Activated CD4-positive, alpha-beta T cell treated with anti-CD3 and anti-CD28 coated beads, Interleukin-2, amount 10 ng/mL, durations not matched to agents 7 days and 5 days (primary cell): ENCODE data around the gene XPO4. TPM values are rescaled to one million over a fixed set of nuclear protein-coding genes. Genes with fewer than 3 reads are reported as not detected.

Experiments
- CTCF ChIA-PET: fragments of 350-600 bp; sonication (Branson Sonifier 250); formaldehyde crosslinking; loops from one replicate; lab custom pipeline; 2021; ENCODE audit warnings: antibody characterized with exemption; lab: Charles Lee
- POLR2A ChIA-PET: fragments of 350-600 bp; sonication (Branson Sonifier 250); formaldehyde crosslinking; loops from one replicate; lab custom pipeline; 2021; ENCODE audit warnings: antibody characterized with exemption; lab: Charles Lee
- DNase-seq: peaks from one replicate; pipeline ENCODE4 v3.0.0-alpha.2; 2020
- H3K27ac Mint-ChIP-seq: one replicate; pipeline ENCODE4 v1.8.0; 2021; ENCODE audit warnings: mild to moderate bottlenecking, moderate library complexity, mixed read lengths
- H3K27me3 Mint-ChIP-seq: one replicate; pipeline ENCODE4 v1.8.0; 2021; ENCODE audit warnings: mixed read lengths
- H3K36me3 Mint-ChIP-seq: one replicate; pipeline ENCODE4 v1.8.0; 2021; ENCODE audit warnings: low read depth, mixed read lengths
- H3K4me1 Mint-ChIP-seq: one replicate; pipeline ENCODE4 v1.8.0; 2021; ENCODE audit warnings: mixed read lengths
- H3K4me3 Mint-ChIP-seq: one replicate; pipeline ENCODE4 v1.8.0; 2021; ENCODE audit warnings: mild to moderate bottlenecking, moderate library complexity, mixed read lengths
- H3K9me3 Mint-ChIP-seq: one replicate; pipeline ENCODE4 v1.8.0; 2021; ENCODE audit warnings: mixed read lengths
- total RNA-seq, 2 experiments: library from RNA; stranded (reverse); gene quantifications; one replicate each; pipeline ENCODE4 v1.2.3, GENCODE V29; 2021

Gene XPO4
- total RNA-seq, 2 experiments from 2014 or later: 18.9 to 19.0 TPM

- ChIA-PET CTCF (no interaction called here), POLR2A (no interaction called here)
- no peak overlapping the region for H3K4me3 Mint-ChIP-seq
- no peaks in the 10 kb centered on the region for H3K9me3 Mint-ChIP-seq
- DNase-seq: no peak
- peak overlapping the region; percentile 33 for H3K27ac Mint-ChIP-seq
- H3K4me1 Mint-ChIP-seq: peaks cover 11% of the 10 kb centered on the region
- peaks cover 35% of the 10 kb centered on the region for H3K36me3 Mint-ChIP-seq
- H3K27me3 Mint-ChIP-seq: no peaks in the 10 kb centered on the region
Observed at GRCh38 chr13:20798027-20798426, 104.5 kb downstream of the XPO4 start.

GRCh38 chr13:20796791-20797508 is 105.6 kb downstream of the XPO4 start:
- no peak overlapping the region for H3K27ac Mint-ChIP-seq
- ChIA-PET CTCF (no interaction called here), POLR2A (no interaction called here)

GRCh38 chr13:20789665-20790064 is 112.9 kb downstream of the XPO4 start:
- H3K27me3 Mint-ChIP-seq: no peaks in the 10 kb centered on the region
- peaks cover 5% of the 10 kb centered on the region for H3K4me1 Mint-ChIP-seq
- ChIA-PET POLR2A (no interaction called here), CTCF (no interaction called here)
- no peak for DNase-seq
- peaks cover 29% of the 10 kb centered on the region for H3K36me3 Mint-ChIP-seq
- no peaks in the 10 kb centered on the region for H3K9me3 Mint-ChIP-seq
- H3K4me3 Mint-ChIP-seq: no peak overlapping the region
- no peak overlapping the region for H3K27ac Mint-ChIP-seq

More at GRCh38 chr13:20796791-20797508, 105.6 kb downstream of the XPO4 start:
- H3K36me3 Mint-ChIP-seq: peaks cover 35% of the 10 kb centered on the region
- H3K27me3 Mint-ChIP-seq: no peaks in the 10 kb centered on the region
- no peak overlapping the region for H3K4me3 Mint-ChIP-seq
- DNase-seq: no peak
- H3K9me3 Mint-ChIP-seq: no peaks in the 10 kb centered on the region
- H3K4me1 Mint-ChIP-seq: peaks cover 11% of the 10 kb centered on the region

GRCh38 chr13:20788312-20788711 is 114.2 kb downstream of the XPO4 start:
- peaks cover 5% of the 10 kb centered on the region for H3K4me1 Mint-ChIP-seq
- no peak overlapping the region for H3K27ac Mint-ChIP-seq
- no peaks in the 10 kb centered on the region for H3K9me3 Mint-ChIP-seq
- H3K36me3 Mint-ChIP-seq: peaks cover 31% of the 10 kb centered on the region
- no peak for DNase-seq
- no peaks in the 10 kb centered on the region for H3K27me3 Mint-ChIP-seq
- ChIA-PET CTCF (no interaction called here), POLR2A (no interaction called here)
- H3K4me3 Mint-ChIP-seq: no peak overlapping the region

- Mint-ChIP-seq H3K4me1 (peaks cover 16% of the 10 kb centered on the region), H3K27ac (no peak overlapping the region), H3K4me3 (no peak overlapping the region), H3K9me3 (no peaks in the 10 kb centered on the region), H3K36me3 (peaks cover 29% of the 10 kb centered on the region), H3K27me3 (no peaks in the 10 kb centered on the region)
- ChIA-PET POLR2A (no interaction called here), CTCF (interaction anchor here (0.7 kb wide), 2 partner anchors 13 to 66 kb away, joined by 3 read pairs; partner anchors contain the start of gene EEF1AKMT1)
- DNase-seq: no peak
Observed at GRCh38 chr13:20787180-20787579, 115.4 kb downstream of the XPO4 start.

GRCh38 chr13:20782116-20782708 is 120.3 kb downstream of the XPO4 start:
- peaks cover 25% of the 10 kb centered on the region for H3K36me3 Mint-ChIP-seq
- no peak overlapping the region for H3K27ac Mint-ChIP-seq
- no peak for DNase-seq
- no peaks in the 10 kb centered on the region for H3K9me3 Mint-ChIP-seq
- H3K4me3 Mint-ChIP-seq: no peak overlapping the region
- CTCF ChIA-PET: interaction anchor here (1.0 to 1.4 kb wide), 2 partner anchors 44 to 78 kb away, joined by 3 read pairs; partner anchors contain the start of gene IL17D
- no peaks in the 10 kb centered on the region for H3K27me3 Mint-ChIP-seq
- POLR2A ChIA-PET: no interaction called here
- H3K4me1 Mint-ChIP-seq: peaks cover 18% of the 10 kb centered on the region

- Mint-ChIP-seq H3K27ac (no peak overlapping the region), H3K27me3 (no peaks in the 10 kb centered on the region), H3K4me1 (peaks cover 22% of the 10 kb centered on the region), H3K36me3 (peaks cover 27% of the 10 kb centered on the region), H3K9me3 (no peaks in the 10 kb centered on the region), H3K4me3 (no peak overlapping the region)
- ChIA-PET POLR2A (no interaction called here), CTCF (no interaction called here)
- DNase-seq: no peak
Observed at GRCh38 chr13:20780317-20780716, 122.2 kb downstream of the XPO4 start.

- H3K27me3 Mint-ChIP-seq: no peaks in the 10 kb centered on the region
- H3K27ac Mint-ChIP-seq: no peak overlapping the region
- CTCF ChIA-PET: interaction anchor here (1.3 kb wide), 1 partner anchor 16 kb away, joined by 4 read pairs; no protein-coding TSS in a partner anchor
- no peak overlapping the region for H3K4me3 Mint-ChIP-seq
- peaks cover 28% of the 10 kb centered on the region for H3K4me1 Mint-ChIP-seq
- no peaks in the 10 kb centered on the region for H3K9me3 Mint-ChIP-seq
- H3K36me3 Mint-ChIP-seq: peaks cover 29% of the 10 kb centered on the region
- no peak for DNase-seq
- POLR2A ChIA-PET: no interaction called here
Observed at GRCh38 chr13:20779405-20779804, 123.1 kb downstream of the XPO4 start.

- peaks cover 35% of the 10 kb centered on the region for H3K4me1 Mint-ChIP-seq
- POLR2A ChIA-PET: no interaction called here
- no peak overlapping the region for H3K4me3 Mint-ChIP-seq
- peaks cover 25% of the 10 kb centered on the region for H3K36me3 Mint-ChIP-seq
- CTCF ChIA-PET: interaction anchor here (1.0 kb wide), 1 partner anchor 207 kb away, joined by 3 read pairs; no protein-coding TSS in a partner anchor
- H3K27ac Mint-ChIP-seq: no peak overlapping the region
- no peak for DNase-seq
- H3K27me3 Mint-ChIP-seq: no peaks in the 10 kb centered on the region
- H3K9me3 Mint-ChIP-seq: no peaks in the 10 kb centered on the region
Observed at GRCh38 chr13:20778311-20778710, 124.2 kb downstream of the XPO4 start.

- Mint-ChIP-seq H3K27me3 (no peaks in the 10 kb centered on the region), H3K4me1 (peaks cover 29% of the 10 kb centered on the region), H3K9me3 (no peaks in the 10 kb centered on the region), H3K4me3 (no peak overlapping the region), H3K27ac (no peak overlapping the region), H3K36me3 (peaks cover 24% of the 10 kb centered on the region)
- POLR2A ChIA-PET: no interaction called here
- CTCF ChIA-PET: no interaction called here
- DNase-seq: no peak
Observed at GRCh38 chr13:20776751-20777150, 125.8 kb downstream of the XPO4 start.

GRCh38 chr13:20775961-20776360 is 126.6 kb downstream of the XPO4 start:
- CTCF ChIA-PET: no interaction called here
- POLR2A ChIA-PET: no interaction called here
- Mint-ChIP-seq H3K9me3 (peaks cover 3% of the 10 kb centered on the region), H3K4me1 (peaks cover 31% of the 10 kb centered on the region), H3K27ac (no peak overlapping the region), H3K27me3 (no peaks in the 10 kb centered on the region), H3K36me3 (peaks cover 25% of the 10 kb centered on the region), H3K4me3 (no peak overlapping the region)
- DNase-seq: no peak

- DNase-seq: no peak
- CTCF ChIA-PET: interaction anchor here (1.0 to 1.6 kb wide), 2 partner anchors 13 to 690 kb away, joined by 3 read pairs; no protein-coding TSS in a partner anchor
- H3K36me3 Mint-ChIP-seq: peaks cover 29% of the 10 kb centered on the region
- H3K27me3 Mint-ChIP-seq: no peaks in the 10 kb centered on the region
- H3K9me3 Mint-ChIP-seq: peaks cover 10% of the 10 kb centered on the region
- peaks cover 35% of the 10 kb centered on the region for H3K4me1 Mint-ChIP-seq
- POLR2A ChIA-PET: interaction anchor here (0.6 kb wide), 1 partner anchor 315 kb away, joined by 3 read pairs; no protein-coding TSS in a partner anchor
- peak overlapping the region; percentile 99 for H3K27ac Mint-ChIP-seq
- H3K4me3 Mint-ChIP-seq: peak overlapping the region; percentile 82
Observed at GRCh38 chr13:20774746-20775145, 127.8 kb downstream of the XPO4 start.
